K562 (cell line): ENCODE measurements around the gene GLIS2. TPM values are rescaled to one million over a fixed set of nuclear protein-coding genes. Genes with fewer than 3 reads are reported as not detected.
A peak's percentile ranks its signal among the peaks of the same experiment; 100 is the strongest.

ENCODE experiments used
- ATF1 ChIP-seq, 2 experiments: fragments of 450-650 bp in 1 of 2; IDR thresholded peaks; 2 replicates each; pipeline ENCODE4 v1.6.1; 2016; ENCODE audit warnings: missing compliant biosample characterization in 1 of 2, missing genetic modification characterization in 1 of 2
- CBX2 ChIP-seq: fragments of 200-600 bp; sonication (generic); IDR thresholded peaks from one replicate; pipeline ENCODE4 v1.6.1; 2012; ENCODE audit warnings: mild to moderate bottlenecking, low read length, inconsistent platforms; ENCODE audit not compliant: insufficient read depth, poor library complexity, severe bottlenecking
- CBX8 ChIP-seq: fragments of 200-600 bp; sonication (generic); IDR thresholded peaks from 2 replicates; pipeline ENCODE4 v1.6.1; 2012; ENCODE audit warnings: borderline replicate concordance, mixed run types, low read depth, mild to moderate bottlenecking, moderate library complexity, mixed read lengths, low read length, control low read depth, inconsistent platforms; ENCODE audit not compliant: poor library complexity, severe bottlenecking; ENCODE audit errors: extremely low read depth
- HDAC8 ChIP-seq: fragments of 450-650 bp; IDR thresholded peaks from 2 replicates; pipeline ENCODE4 v1.6.1; 2016; ENCODE audit warnings: mild to moderate bottlenecking, missing genetic modification characterization, moderate library complexity, missing compliant biosample characterization
- HMG20B ChIP-seq: fragments of 250-450 bp; sonication (Bioruptor Pico); IDR thresholded peaks from 2 replicates; pipeline ENCODE4 v1.5.0; 2021; ENCODE audit warnings: mild to moderate bottlenecking
- ILF3 ChIP-seq: fragments of 450-650 bp; IDR thresholded peaks from 2 replicates; pipeline ENCODE4 v1.6.1; 2018; ENCODE audit warnings: antibody characterized with exemption, mild to moderate bottlenecking, moderate library complexity, borderline replicate concordance
- KAT7 ChIP-seq: sonication (generic); formaldehyde crosslinking; IDR thresholded peaks from 2 replicates; pipeline ENCODE4 v1.8.0; 2022; ENCODE audit warnings: missing genetic modification reagents, mild to moderate bottlenecking, borderline replicate concordance
- KDM2B ChIP-seq: fragments of 250-450 bp; sonication (Bioruptor Pico); IDR thresholded peaks from 2 replicates; pipeline ENCODE4 v1.8.0; 2021; ENCODE audit warnings: mild to moderate bottlenecking, moderate library complexity
- L3MBTL2 ChIP-seq: fragments of 450-650 bp; IDR thresholded peaks from 2 replicates; pipeline ENCODE4 v1.6.1; 2016; ENCODE audit warnings: mild to moderate bottlenecking, moderate library complexity
- MEIS2 ChIP-seq: fragments of 450-650 bp; IDR thresholded peaks from 2 replicates; pipeline ENCODE4 v1.6.1; 2014; ENCODE audit warnings: mild to moderate bottlenecking; ENCODE audit not compliant: partially characterized antibody
- SAP30 ChIP-seq: fragments of 200-600 bp; sonication (generic); IDR thresholded peaks from 2 replicates; pipeline ENCODE4 v1.6.1; 2012; ENCODE audit warnings: borderline replicate concordance, low read depth, mild to moderate bottlenecking, moderate library complexity, low read length, control low read depth, inconsistent platforms; ENCODE audit not compliant: insufficient read depth, poor library complexity, severe bottlenecking
- ZNF12 ChIP-seq: sonication (generic); formaldehyde crosslinking; IDR thresholded peaks from 2 replicates; pipeline ENCODE4 v1.4.0; 2020; ENCODE audit warnings: mild to moderate bottlenecking, missing genetic modification reagents
- polyA plus RNA-seq, 8 experiments: library from polyadenylated mRNA; depleted of rRNA in 4 of 8; stranded (reverse) in 5 of 8; unstranded in 3 of 8; fragments of >200 nt; fragmentation: Nextera tagmentation in 2 of 8; fragmentation: Illumina TruSeq in 1 of 8; extraction: Ambion mirVana in 2 of 8; extraction: Trizol in 1 of 8; gene quantifications; 2 replicates each; pipeline versions ENCODE4 v1.2.1 to v1.2.3, GENCODE V29; 2011 to 2014; ENCODE audit warnings: inconsistent platforms in 1 of 8, missing spikeins in 1 of 8
- total RNA-seq, 7 experiments: library from RNA; depleted of rRNA in 6 of 7; stranded (reverse); fragments of >200 nt in 6 of 7; fragmentation: Illumina TruSeq in 2 of 7; extraction: Trizol in 2 of 7; gene quantifications; 2 replicates each; pipeline versions ENCODE4 v1.2.1 to v1.2.3, GENCODE V29; 2011 to 2021; ENCODE audit warnings: low replicate concordance in 1 of 7
- TF ChIP-seq, protein P1 (sequence below): fragments of 250-450 bp; sonication (Bioruptor Pico); IDR thresholded peaks from 2 replicates; pipeline ENCODE4 v1.5.0; 2022; ENCODE audit warnings: mild to moderate bottlenecking
- TF ChIP-seq, protein P2 (sequence below): fragments of 250-450 bp; sonication (Bioruptor Pico); IDR thresholded peaks from 2 replicates; pipeline ENCODE4 v1.8.0; 2021; ENCODE audit warnings: moderate library complexity, mild to moderate bottlenecking, inconsistent platforms

The GLIS2 gene
- total and polyA plus RNA-seq, 9 of the 15 experiments (the other 6 are each of a cell fraction or from before 2014, with no cell fraction given) = 0.10 to 9.0 (median 0.57) TPM

DNA sequence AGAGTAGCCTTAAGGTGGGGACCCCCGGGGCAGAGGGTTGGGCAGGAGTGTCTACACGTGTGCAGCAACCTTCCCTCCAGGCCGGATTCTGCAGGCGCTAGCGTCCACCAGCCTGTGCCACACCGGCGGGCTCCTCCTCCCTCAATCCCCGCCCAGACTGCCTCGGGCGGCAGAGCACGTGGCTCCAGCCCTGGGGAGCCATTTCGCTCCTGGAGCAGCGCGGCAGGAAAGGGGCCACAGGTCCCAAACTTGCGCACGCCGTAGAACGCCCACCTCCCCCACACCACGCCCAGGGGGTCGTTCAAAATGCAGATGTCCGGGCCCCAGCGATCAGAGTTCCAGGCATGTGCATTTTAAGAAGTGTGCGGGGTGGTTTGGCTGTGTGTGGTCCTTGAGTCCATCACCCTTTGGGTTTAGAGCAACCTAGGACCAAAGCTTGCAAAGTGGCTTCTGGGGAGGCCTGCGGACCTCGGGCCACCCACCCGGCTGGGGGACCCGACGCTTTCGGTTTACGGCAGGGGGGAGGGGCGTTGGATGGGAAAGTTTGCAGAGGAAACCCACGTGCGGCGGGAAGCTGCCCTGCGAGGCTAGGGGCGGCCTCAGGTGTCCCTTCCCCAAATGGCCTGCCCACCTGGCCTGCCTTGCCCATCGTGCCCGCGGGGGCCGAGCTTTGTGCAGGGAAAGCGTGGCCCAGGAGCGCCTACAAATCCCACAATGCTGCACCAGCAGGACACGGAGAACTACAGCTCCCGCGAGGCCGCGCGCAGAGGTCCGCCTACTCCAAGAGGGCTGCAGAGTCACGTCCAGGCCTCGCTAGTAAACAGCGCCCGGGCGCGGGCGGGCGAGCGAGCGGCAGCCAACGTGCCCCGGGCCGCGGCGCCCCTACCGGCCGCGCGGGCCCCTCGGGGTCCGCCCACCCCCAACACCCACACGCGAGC lies 44.4 kb upstream of the GLIS2 start (continued):
- TF ChIP-seq, protein P1, sequence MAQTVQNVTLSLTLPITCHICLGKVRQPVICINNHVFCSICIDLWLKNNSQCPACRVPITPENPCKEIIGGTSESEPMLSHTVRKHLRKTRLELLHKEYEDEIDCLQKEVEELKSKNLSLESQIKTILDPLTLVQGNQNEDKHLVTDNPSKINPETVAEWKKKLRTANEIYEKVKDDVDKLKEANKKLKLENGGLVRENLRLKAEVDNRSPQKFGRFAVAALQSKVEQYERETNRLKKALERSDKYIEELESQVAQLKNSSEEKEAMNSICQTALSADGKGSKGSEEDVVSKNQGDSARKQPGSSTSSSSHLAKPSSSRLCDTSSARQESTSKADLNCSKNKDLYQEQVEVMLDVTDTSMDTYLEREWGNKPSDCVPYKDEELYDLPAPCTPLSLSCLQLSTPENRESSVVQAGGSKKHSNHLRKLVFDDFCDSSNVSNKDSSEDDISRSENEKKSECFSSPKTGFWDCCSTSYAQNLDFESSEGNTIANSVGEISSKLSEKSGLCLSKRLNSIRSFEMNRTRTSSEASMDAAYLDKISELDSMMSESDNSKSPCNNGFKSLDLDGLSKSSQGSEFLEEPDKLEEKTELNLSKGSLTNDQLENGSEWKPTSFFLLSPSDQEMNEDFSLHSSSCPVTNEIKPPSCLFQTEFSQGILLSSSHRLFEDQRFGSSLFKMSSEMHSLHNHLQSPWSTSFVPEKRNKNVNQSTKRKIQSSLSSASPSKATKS (CRISPR knock-in tag) = no peak
- peak; percentile 97 for TF ChIP-seq L3MBTL2
- TF ChIP-seq SAP30 = peak; percentile 87
- TF ChIP-seq KDM2B (CRISPR knock-in tag) = no peak
- TF ChIP-seq ATF1 (CRISPR knock-in tag; IDR thresholded peaks at IDR 0.05) = no peak
- TF ChIP-seq ATF1 (tag; IDR thresholded peaks at IDR 0.05) = peak; percentile 72
- TF ChIP-seq MEIS2 = no peak
- TF ChIP-seq CBX8 = no peak
- TF ChIP-seq HDAC8 (tag) = no peak; the same call in 1 of the 2 replicates
- TF ChIP-seq HMG20B (CRISPR knock-in tag) = no peak
- peak; percentile 20; the same call in 1 of the 2 replicates for TF ChIP-seq ZNF12
- TF ChIP-seq KAT7 (CRISPR knock-in tag) = peak; percentile 81; the same call in 1 of the 2 replicates
- TF ChIP-seq CBX2 = no peak
- TF ChIP-seq ILF3 = no peak
- TF ChIP-seq, protein P2, sequence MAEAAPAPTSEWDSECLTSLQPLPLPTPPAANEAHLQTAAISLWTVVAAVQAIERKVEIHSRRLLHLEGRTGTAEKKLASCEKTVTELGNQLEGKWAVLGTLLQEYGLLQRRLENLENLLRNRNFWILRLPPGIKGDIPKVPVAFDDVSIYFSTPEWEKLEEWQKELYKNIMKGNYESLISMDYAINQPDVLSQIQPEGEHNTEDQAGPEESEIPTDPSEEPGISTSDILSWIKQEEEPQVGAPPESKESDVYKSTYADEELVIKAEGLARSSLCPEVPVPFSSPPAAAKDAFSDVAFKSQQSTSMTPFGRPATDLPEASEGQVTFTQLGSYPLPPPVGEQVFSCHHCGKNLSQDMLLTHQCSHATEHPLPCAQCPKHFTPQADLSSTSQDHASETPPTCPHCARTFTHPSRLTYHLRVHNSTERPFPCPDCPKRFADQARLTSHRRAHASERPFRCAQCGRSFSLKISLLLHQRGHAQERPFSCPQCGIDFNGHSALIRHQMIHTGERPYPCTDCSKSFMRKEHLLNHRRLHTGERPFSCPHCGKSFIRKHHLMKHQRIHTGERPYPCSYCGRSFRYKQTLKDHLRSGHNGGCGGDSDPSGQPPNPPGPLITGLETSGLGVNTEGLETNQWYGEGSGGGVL (CRISPR knock-in tag) = no peak
